H1 (cell line): Measurements from ENCODE around the gene TIMP3. TPM values are rescaled to one million over a fixed set of nuclear protein-coding genes. Genes with fewer than 3 reads are reported as not detected.

Source experiments
- CTCF ChIA-PET: fragments of 300-600 bp; sonication (Branson Sonifier 250); formaldehyde crosslinking; loops from one replicate; lab custom pipeline; 2021; ENCODE audit not compliant: partially characterized antibody; lab: Charles Lee
- POLR2A ChIA-PET: fragments of 300-600 bp; sonication (Branson Sonifier 250); formaldehyde crosslinking; loops from one replicate; lab custom pipeline; 2021; ENCODE audit warnings: inconsistent platforms; ENCODE audit not compliant: partially characterized antibody; lab: Charles Lee
- DNase-seq, 2 experiments: peaks; one replicate each; pipeline versions ENCODE4 v3.0.0 to v3.0.0-alpha.2; 2010 to 2022; ENCODE audit warnings: low spot score in 2 of 2, low read depth in 1 of 2, mixed read lengths in 1 of 2
- FAIRE-seq: peaks from 2 replicates; lab custom pipeline; 2011; peaks lifted over from hg19 to GRCh38; lab: Jason Lieb, UNC
- H2AFZ ChIP-seq: 2 replicates; pipeline ENCODE4 v1.8.1; 2012; ENCODE audit warnings: low read length, inconsistent platforms
- H2AK5ac ChIP-seq: 2 replicates; pipeline ENCODE4 v1.6.1; 2013; ENCODE audit warnings: low read depth, low read length
- H2BK120ac ChIP-seq: replicated peaks from 2 replicates; pipeline ENCODE3; 2013; ENCODE audit warnings: low read depth, low read length, inconsistent platforms
- H2BK12ac ChIP-seq: 2 replicates; pipeline ENCODE4 v1.6.1; 2013; ENCODE audit warnings: low read depth, low read length
- H2BK15ac ChIP-seq: 2 replicates; pipeline ENCODE4 v1.6.1; 2013; ENCODE audit warnings: low read length
- H2BK20ac ChIP-seq: 2 replicates; pipeline ENCODE4 v1.6.1; 2013; ENCODE audit warnings: low read length
- H2BK5ac ChIP-seq: 2 replicates; pipeline ENCODE4 v1.6.1; 2013; ENCODE audit warnings: low read depth, low read length
- H3K14ac ChIP-seq: 2 replicates; pipeline ENCODE4 v1.6.1; 2013; ENCODE audit warnings: inconsistent platforms; ENCODE audit not compliant: insufficient read length
- H3K18ac ChIP-seq: 2 replicates; pipeline ENCODE4 v1.6.1; 2013; ENCODE audit warnings: low read length; ENCODE audit errors: extremely low read depth
- H3K23ac ChIP-seq: 2 replicates; pipeline ENCODE4 v1.6.1; 2013; ENCODE audit warnings: inconsistent platforms; ENCODE audit not compliant: insufficient read length
- H3K23me2 ChIP-seq: 2 replicates; pipeline ENCODE4 v1.6.1; 2013; ENCODE audit warnings: low read depth, low read length
- H3K27ac ChIP-seq: 2 replicates; pipeline ENCODE4 v1.6.1; 2011; ENCODE audit warnings: low read depth, low read length, inconsistent platforms
- H3K27me3 ChIP-seq, 4 experiments: replicated peaks in 1 of 4; 1 replicate in 1 of 4; 2 replicates in 3 of 4; pipeline versions ENCODE4 v1.6.1 to v1.8.1; 2011 to 2013; ENCODE audit warnings: low read length in 3 of 4, mild to moderate bottlenecking in 3 of 4, inconsistent platforms in 2 of 4, mixed read lengths in 2 of 4, moderate library complexity in 1 of 4; ENCODE audit not compliant: control insufficient read depth in 3 of 4, insufficient read depth in 3 of 4; ENCODE audit errors: extremely low read depth in 1 of 4
- H3K36me3 ChIP-seq, 4 experiments: 2 replicates each; pipeline versions ENCODE4 v1.6.1 to v1.8.1; 2011 to 2013; ENCODE audit warnings: mild to moderate bottlenecking in 4 of 4, low read length in 3 of 4, moderate library complexity in 2 of 4, control low read depth in 1 of 4, inconsistent platforms in 1 of 4; ENCODE audit not compliant: insufficient read depth in 4 of 4, control insufficient read depth in 2 of 4
- H3K4ac ChIP-seq: replicated peaks from 2 replicates; pipeline ENCODE3; 2013; ENCODE audit warnings: low read length, low read depth, mixed read lengths, inconsistent platforms; ENCODE audit not compliant: insufficient read length
- H3K4me1 ChIP-seq, 4 experiments: replicated peaks in 1 of 4; 1 replicate in 1 of 4; 2 replicates in 3 of 4; pipeline versions ENCODE4 v1.6.1 to v1.8.1; 2011 to 2013; ENCODE audit warnings: low read length in 3 of 4, inconsistent platforms in 2 of 4, mixed read lengths in 1 of 4; ENCODE audit not compliant: insufficient read depth in 4 of 4, control insufficient read depth in 3 of 4
- H3K4me2 ChIP-seq, 2 experiments: 2 replicates each; pipeline versions ENCODE4 v1.6.1 to v1.8.1; 2011 to 2013; ENCODE audit warnings: low read depth in 2 of 2, low read length in 2 of 2, control low read depth in 1 of 2, inconsistent platforms in 1 of 2, mild to moderate bottlenecking in 1 of 2; ENCODE audit not compliant: insufficient read depth in 1 of 2
- H3K4me3 ChIP-seq, 4 experiments: fragments of 200-600, 300-600 bp in 1 of 4; sonication (generic), shearing (Covaris generic), sonication (Bioruptor Twin) in 1 of 4; 2 replicates each; pipeline versions ENCODE4 v1.5.1 to v1.8.1; 2011 to 2016; ENCODE audit warnings: low read length in 4 of 4, low read depth in 3 of 4, control low read depth in 2 of 4, inconsistent platforms in 2 of 4, mild to moderate bottlenecking in 2 of 4, mixed read lengths in 1 of 4, moderate library complexity in 1 of 4; ENCODE audit not compliant: insufficient read depth in 2 of 4; ENCODE audit errors: extremely low read depth in 1 of 4
- H3K56ac ChIP-seq: replicated peaks from 2 replicates; pipeline ENCODE3; 2013; ENCODE audit warnings: low read depth, mild to moderate bottlenecking, mixed read lengths, low read length, inconsistent platforms; ENCODE audit not compliant: insufficient read length
- H3K79me1 ChIP-seq: 2 replicates; pipeline ENCODE4 v1.6.1; 2013; ENCODE audit warnings: low read depth, low read length, control low read depth
- H3K79me2 ChIP-seq, 2 experiments: 2 replicates each; pipeline versions ENCODE4 v1.6.1 to v1.8.1; 2012 to 2013; ENCODE audit warnings: low read length in 2 of 2, mild to moderate bottlenecking in 2 of 2, inconsistent platforms in 1 of 2; ENCODE audit not compliant: insufficient read depth in 2 of 2, control insufficient read depth in 1 of 2
- H3K9ac ChIP-seq, 4 experiments: replicated peaks in 1 of 4; 1 replicate in 1 of 4; 2 replicates in 3 of 4; pipeline versions ENCODE4 v1.6.1 to v1.8.1; 2011 to 2013; ENCODE audit warnings: low read depth in 3 of 4, low read length in 3 of 4, control low read depth in 2 of 4, mild to moderate bottlenecking in 2 of 4, moderate library complexity in 2 of 4, inconsistent platforms in 1 of 4; ENCODE audit errors: extremely low read depth in 1 of 4
- H3K9me3 ChIP-seq, 2 experiments: 2 replicates each; pipeline versions ENCODE4 v1.6.1 to v1.8.1; 2012 to 2013; ENCODE audit warnings: mild to moderate bottlenecking in 2 of 2, moderate library complexity in 2 of 2, control low read depth in 1 of 2, inconsistent platforms in 1 of 2, low read depth in 1 of 2, low read length in 1 of 2, mixed read lengths in 1 of 2; ENCODE audit not compliant: insufficient read depth in 2 of 2
- H4K20me1 ChIP-seq, 2 experiments: replicated peaks in 1 of 2; 2 replicates each; pipeline versions ENCODE3 to v1.8.1; 2011 to 2013; ENCODE audit warnings: inconsistent platforms in 2 of 2, low read length in 2 of 2, mild to moderate bottlenecking in 1 of 2; ENCODE audit not compliant: insufficient read depth in 2 of 2, control insufficient read depth in 1 of 2
- H4K5ac ChIP-seq: 2 replicates; pipeline ENCODE4 v1.6.1; 2013; ENCODE audit warnings: low read length, low read depth, mixed read lengths, inconsistent platforms; ENCODE audit not compliant: insufficient read length
- H4K8ac ChIP-seq: 2 replicates; pipeline ENCODE4 v1.8.0; 2013; ENCODE audit warnings: mild to moderate bottlenecking, moderate library complexity, low read length, inconsistent platforms; ENCODE audit not compliant: insufficient read depth; ENCODE audit errors: extremely low read depth
- H4K91ac ChIP-seq: replicated peaks from 2 replicates; pipeline ENCODE3; 2013; ENCODE audit warnings: low read length, mixed read lengths, inconsistent platforms; ENCODE audit not compliant: insufficient read length
- CBX5 ChIP-seq: fragments of 300-800, 300-1000 bp; sonication (generic); IDR thresholded peaks from 2 replicates; pipeline ENCODE4 v1.7.1; 2016; ENCODE audit warnings: antibody characterized with exemption, low read length, low read depth
- CEBPB ChIP-seq: IDR thresholded peaks from 2 replicates; pipeline ENCODE4 v1.6.1; 2012; ENCODE audit warnings: low read depth, low read length
- EGR1 ChIP-seq: IDR thresholded peaks from 2 replicates; pipeline ENCODE4 v1.6.1; 2011; ENCODE audit warnings: low read depth, low read length, borderline replicate concordance
- FOSL1 ChIP-seq: IDR thresholded peaks from 2 replicates; pipeline ENCODE4 v1.6.1; 2011; ENCODE audit warnings: mild to moderate bottlenecking, low read depth, low read length, moderate library complexity; ENCODE audit not compliant: insufficient read depth
- GTF2F1 ChIP-seq: IDR thresholded peaks from 2 replicates; pipeline ENCODE4 v1.6.1; 2012; ENCODE audit warnings: low read depth, low read length, improper control_type of control experiment, borderline replicate concordance
- KDM4A ChIP-seq: IDR thresholded peaks from one replicate; pipeline ENCODE4 v1.7.1; 2012; ENCODE audit warnings: low read depth, mild to moderate bottlenecking, moderate library complexity, low read length, inconsistent platforms; ENCODE audit not compliant: severe bottlenecking
- RAD21 ChIP-seq, 2 experiments: IDR thresholded peaks in 1 of 2; conservative IDR thresholded peaks in 1 of 2; 2 replicates each; pipeline ENCODE4 v1.6.1; 2011; ENCODE audit warnings: low read depth in 2 of 2, low read length in 2 of 2, improper control_type of control experiment in 1 of 2, inconsistent platforms in 1 of 2, mild to moderate bottlenecking in 1 of 2, moderate library complexity in 1 of 2
- SIRT6 ChIP-seq: IDR thresholded peaks from one replicate; pipeline ENCODE4 v1.7.1; 2012; ENCODE audit warnings: low read length, inconsistent platforms
- SIX5 ChIP-seq: IDR thresholded peaks from 2 replicates; pipeline ENCODE4 v1.6.1; 2011; ENCODE audit warnings: mild to moderate bottlenecking, low read depth, low read length
- SP4 ChIP-seq: IDR thresholded peaks from 2 replicates; pipeline ENCODE4 v1.6.1; 2012; ENCODE audit warnings: low read length, inconsistent platforms
- WGBS, 2 experiments: shearing (Covaris generic) in 1 of 2; methylation state at CpG; one replicate each; pipeline versions ENCODE4 v1.1.6 to v1.1.7; 2013 to 2015; ENCODE audit warnings: low lambda C conversion rate in 2 of 2, mixed read lengths in 2 of 2, inconsistent platforms in 1 of 2, low coverage in 1 of 2, missing lambda C conversion rate in 1 of 2; ENCODE audit not compliant: insufficient replicate concordance in 2 of 2, insufficient coverage in 1 of 2, insufficient read length in 1 of 2; ENCODE audit errors: extremely low coverage in 1 of 2, missing lambda C conversion rate in 1 of 2; 5-methylcytosine and 5-hydroxymethylcytosine counted together
- polyA plus RNA-seq, 7 experiments: library from polyadenylated mRNA; depleted of rRNA in 3 of 7; stranded (reverse) in 5 of 7; unstranded in 2 of 7; fragments of >200 nt in 5 of 7; fragments of 200-250 nt in 2 of 7; gene quantifications; 1 replicate in 5 of 7; 2 replicates in 1 of 7; 4 replicates in 1 of 7; pipeline versions ENCODE4 v1.2.1 to v1.2.3, GENCODE V29; 2011 to 2013; ENCODE audit warnings: missing spikeins in 2 of 7, mixed read lengths in 2 of 7
- total RNA-seq: library from RNA; stranded (reverse); fragmentation: NEBNext Ultra II Directional; extraction: Animal tissue kit (Norgen Biotek cat#: 25700); gene quantifications from 2 replicates; pipeline ENCODE4 v1.2.1, GENCODE V29; 2021
- TF ChIP-seq, protein P1 (sequence below): IDR thresholded peaks from 2 replicates; pipeline ENCODE4 v1.6.1; 2012; ENCODE audit warnings: low read length, inconsistent platforms

Gene TIMP3
- total and polyA plus RNA-seq, 2 of the 8 experiments (the other 6 are each of a cell fraction or from before 2014, with no cell fraction given): 1.3 to 4.7 TPM

DNA sequence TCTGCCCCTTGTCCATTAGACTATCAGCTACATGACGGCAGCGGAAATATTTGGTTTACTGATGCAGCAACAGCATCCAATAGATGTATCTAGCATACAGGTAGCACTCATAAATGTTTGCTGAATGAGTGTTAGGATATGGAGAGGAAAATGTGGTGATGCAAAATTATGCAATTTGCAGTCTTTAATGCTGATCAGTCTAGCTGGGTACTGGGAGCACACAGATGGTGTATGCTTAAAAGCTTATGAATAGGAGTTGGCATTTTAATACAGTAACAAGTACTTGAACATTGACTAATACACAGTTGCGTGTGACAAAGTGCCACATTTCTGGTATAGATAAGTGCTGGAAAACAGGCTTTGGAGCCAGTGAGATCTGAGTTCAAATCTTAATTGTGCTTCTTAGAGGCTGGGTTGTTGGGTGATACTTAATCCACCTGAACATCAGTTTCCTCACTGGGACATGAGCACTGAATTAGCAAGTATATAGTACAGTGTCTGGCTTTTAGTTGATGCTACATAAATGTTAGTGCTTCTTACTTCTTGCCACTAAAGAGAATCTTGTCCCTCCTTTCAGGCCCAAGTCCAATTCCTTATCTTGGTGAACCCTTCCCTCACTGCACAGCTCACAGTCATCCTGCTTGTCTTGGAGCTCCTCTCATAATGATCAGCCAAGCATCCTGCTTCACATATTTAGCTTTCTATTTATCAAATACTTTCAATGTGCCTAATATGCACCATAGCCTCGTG is 99.6 kb downstream of the TIMP3 start:
- Histone ChIP-seq H3K23ac (no peak overlapping the region), H2AFZ (no peak overlapping the region), H4K5ac (no peak overlapping the region), H3K4me1 (no peaks in the 10 kb centered on the region), H3K27ac (no peak overlapping the region), H3K4ac (no peak overlapping the region), H2BK20ac (no peak overlapping the region), H2BK120ac (no peak overlapping the region), H3K56ac (no peak overlapping the region), H3K9me3 (no peaks in the 10 kb centered on the region), H2BK15ac (no peak overlapping the region), H4K8ac (no peak overlapping the region), H2AK5ac (no peak overlapping the region), H2BK12ac (no peak overlapping the region), H3K23me2 (no peaks in the 10 kb centered on the region), H3K4me3 (no peak overlapping the region), H4K91ac (no peak overlapping the region), H3K14ac (no peak overlapping the region), H3K79me1 (no peaks in the 10 kb centered on the region), H3K18ac (no peak overlapping the region), H2BK5ac (no peak overlapping the region), H3K27me3 (no peaks in the 10 kb centered on the region), H3K9ac (no peak overlapping the region), H4K20me1 (no peaks in the 10 kb centered on the region), H3K79me2 (no peaks in the 10 kb centered on the region), H3K4me2 (no peak overlapping the region), H3K36me3 (peaks cover 0 to 3% (median 0%) of the 10 kb centered on the region in 4 experiments; a peak in 1 of 8 replicates)
- no peak for DNase-seq
- no peak for FAIRE-seq
- 90% methylated on average over 4 of the region's 4 CpGs; no CpG with 5 or more reads in 1 of the 2 experiments for WGBS, 2 experiments
- ChIA-PET CTCF (interaction anchor here (0.7 to 3.1 kb wide), 15 partner anchors 8 to 304 kb away, joined by 3 to 36 read pairs (median 3); no protein-coding TSS in a partner anchor), POLR2A (interaction anchor here (1.3 kb wide), 1 partner anchor 10 kb away, joined by 3 read pairs; no protein-coding TSS in a partner anchor)
- no peak for TF ChIP-seq EGR1
- TF ChIP-seq SIRT6: no peak
- no peak for TF ChIP-seq SP4
- no peak for TF ChIP-seq KDM4A
- TF ChIP-seq GTF2F1: no peak
- TF ChIP-seq CBX5: no peak
- TF ChIP-seq FOSL1: no peak
- TF ChIP-seq, protein P1, sequence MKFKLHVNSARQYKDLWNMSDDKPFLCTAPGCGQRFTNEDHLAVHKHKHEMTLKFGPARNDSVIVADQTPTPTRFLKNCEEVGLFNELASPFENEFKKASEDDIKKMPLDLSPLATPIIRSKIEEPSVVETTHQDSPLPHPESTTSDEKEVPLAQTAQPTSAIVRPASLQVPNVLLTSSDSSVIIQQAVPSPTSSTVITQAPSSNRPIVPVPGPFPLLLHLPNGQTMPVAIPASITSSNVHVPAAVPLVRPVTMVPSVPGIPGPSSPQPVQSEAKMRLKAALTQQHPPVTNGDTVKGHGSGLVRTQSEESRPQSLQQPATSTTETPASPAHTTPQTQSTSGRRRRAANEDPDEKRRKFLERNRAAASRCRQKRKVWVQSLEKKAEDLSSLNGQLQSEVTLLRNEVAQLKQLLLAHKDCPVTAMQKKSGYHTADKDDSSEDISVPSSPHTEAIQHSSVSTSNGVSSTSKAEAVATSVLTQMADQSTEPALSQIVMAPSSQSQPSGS: no peak
- no peak for TF ChIP-seq SIX5
- no peak for TF ChIP-seq RAD21 (IDR thresholded peaks at IDR 0.05 in 1 of 2, conservative IDR thresholded peaks at IDR 0.05 in 1 of 2; ENCODE audit: low read depth in 2 of 2, low read length in 2 of 2)
- no peak for TF ChIP-seq CEBPB
